GOT3 (cell line): ENCODE data around the gene ELP2.

Experiments
- DNase-seq: peaks from one replicate; lab custom pipeline; 2025; ENCODE audit warnings: mixed read lengths; lab: John Stamatoyannopoulos, UW

Gene ELP2

GRCh38 chr18:36126668-36127067, 3.0 kb upstream of the ELP2 start:
- DNase-seq, result no peak

DNA sequence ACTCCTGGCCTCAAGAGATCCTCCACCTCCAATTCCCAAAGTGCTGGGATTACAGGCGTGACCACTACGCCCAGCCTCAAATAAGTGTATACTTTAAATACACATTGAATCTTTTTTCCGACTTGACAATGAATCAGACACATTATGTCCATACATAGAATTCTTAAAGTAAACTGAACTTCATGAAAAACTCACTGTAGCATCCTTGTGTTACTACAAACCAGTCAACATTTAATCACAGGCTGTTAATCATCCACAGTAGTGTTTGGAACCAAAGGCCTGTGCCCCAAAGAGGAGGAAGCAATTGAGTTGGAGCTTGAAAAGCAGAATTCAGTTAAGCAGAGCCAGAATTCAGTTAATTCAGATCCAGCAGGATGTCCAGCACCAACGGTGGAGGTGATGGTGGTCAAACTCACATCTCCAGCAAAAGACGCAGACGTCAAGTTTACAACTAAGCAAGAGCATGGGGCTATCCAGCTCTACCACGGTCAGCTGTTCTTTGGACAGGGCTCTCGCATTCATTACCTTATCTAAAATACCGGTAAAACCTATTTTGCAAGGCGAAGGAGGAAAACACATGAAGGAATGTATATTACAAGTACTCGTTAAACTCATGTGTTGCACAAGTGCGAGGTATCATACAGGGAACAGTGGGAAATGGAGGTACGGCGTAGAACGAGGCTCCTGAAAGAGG, 1.7 kb upstream of the ELP2 start:
- DNase-seq, result no peak

GRCh38 chr18:36128530-36128870, 1.2 kb upstream of the ELP2 start:
- DNase-seq, result no peak

DNA sequence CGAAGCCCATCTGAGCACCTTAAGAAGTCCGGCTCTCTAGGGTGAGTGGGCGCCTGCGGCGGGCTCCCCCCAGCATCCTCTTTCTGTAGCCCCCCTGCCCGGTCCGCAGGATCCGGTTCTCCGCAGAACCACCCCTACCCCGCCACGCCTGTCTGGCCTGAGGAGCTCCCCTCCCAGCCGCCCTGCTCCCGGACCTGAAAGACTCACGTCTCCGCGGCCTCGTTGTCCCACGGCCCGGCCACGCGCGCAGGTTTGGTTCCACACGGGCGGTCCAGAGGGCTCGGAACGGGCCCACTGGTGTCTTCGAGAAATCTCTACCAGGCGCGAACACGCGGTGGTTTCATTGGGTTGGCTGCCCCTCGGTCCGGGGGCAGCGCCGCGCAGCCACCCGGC, 796 bp upstream of the ELP2 start:
- DNase-seq, result no peak

DNA sequence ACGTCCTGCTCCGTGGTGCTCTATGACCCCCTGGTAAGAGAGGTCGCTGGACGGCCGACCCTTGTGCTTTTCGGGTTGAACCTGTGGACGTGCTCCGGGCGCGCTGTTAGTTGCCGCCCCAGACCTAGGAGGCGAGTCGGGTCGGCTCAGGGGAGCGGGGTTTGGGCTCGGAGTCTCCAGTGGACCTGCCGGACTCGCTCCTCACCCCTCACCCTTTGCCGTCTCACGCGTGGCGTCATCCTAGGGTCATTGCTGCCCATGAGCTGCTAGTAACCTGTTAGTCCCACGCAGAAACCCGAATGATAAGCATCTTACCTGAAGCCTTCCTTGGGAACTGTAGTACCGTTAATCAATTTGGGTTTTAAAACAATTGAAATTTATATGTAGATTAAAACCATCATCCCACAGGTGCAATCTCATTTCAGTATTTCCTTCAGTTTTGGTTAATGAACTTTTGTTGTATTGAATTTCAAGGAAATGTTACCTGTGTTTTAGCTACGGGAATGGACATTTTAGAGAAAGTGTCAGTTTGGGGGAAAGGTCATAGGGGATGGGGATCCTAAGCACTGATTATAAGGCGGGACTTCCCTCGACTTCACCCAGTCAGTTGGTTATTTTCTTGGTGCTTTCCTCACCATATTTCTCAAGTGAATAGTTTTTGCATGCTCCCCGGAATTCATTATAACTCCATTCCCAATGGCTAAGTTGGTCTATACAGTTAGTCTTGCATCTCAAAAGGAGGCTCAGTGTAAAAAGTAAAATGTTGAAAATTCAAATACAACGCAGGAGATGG, 536 bp downstream of the ELP2 start:
- no peak for DNase-seq

DNA sequence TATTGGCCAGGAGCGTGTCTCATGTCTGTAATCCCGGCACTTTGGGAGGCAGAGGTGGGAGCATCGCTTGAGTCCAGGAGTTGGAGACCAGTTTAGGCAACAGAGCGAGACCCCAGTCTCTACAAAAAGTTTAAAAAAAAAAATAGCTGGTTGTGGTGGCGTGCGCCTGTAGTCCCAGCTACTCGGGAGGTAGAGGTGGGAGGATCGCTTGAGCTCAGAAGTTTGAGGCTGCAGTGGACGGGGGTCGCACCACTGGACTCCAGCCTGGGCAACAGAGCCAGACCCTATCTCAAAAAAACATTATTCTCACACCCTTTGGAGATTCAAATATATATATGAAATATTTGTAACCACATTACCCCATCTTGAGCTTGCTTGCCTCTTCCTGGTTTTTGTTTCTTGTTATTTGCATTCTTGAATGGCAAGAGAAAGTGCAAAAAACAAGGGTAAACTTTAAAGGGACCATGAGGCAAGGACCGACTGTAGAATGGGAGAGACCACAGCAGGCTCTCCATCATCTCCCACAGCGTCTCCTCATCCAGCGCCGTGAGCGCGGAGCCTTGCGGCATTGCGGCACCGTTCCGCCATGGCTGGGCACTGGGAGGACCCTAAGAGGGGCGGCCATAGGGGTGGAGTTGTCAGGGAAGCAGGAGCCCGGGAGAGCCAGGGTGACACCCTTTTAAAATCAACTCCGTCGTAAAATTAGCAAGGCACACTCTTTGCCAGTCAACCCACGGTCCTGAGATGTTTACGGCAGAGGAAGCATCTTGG, 1.4 kb downstream of the ELP2 start:
- no peak for DNase-seq

DNA sequence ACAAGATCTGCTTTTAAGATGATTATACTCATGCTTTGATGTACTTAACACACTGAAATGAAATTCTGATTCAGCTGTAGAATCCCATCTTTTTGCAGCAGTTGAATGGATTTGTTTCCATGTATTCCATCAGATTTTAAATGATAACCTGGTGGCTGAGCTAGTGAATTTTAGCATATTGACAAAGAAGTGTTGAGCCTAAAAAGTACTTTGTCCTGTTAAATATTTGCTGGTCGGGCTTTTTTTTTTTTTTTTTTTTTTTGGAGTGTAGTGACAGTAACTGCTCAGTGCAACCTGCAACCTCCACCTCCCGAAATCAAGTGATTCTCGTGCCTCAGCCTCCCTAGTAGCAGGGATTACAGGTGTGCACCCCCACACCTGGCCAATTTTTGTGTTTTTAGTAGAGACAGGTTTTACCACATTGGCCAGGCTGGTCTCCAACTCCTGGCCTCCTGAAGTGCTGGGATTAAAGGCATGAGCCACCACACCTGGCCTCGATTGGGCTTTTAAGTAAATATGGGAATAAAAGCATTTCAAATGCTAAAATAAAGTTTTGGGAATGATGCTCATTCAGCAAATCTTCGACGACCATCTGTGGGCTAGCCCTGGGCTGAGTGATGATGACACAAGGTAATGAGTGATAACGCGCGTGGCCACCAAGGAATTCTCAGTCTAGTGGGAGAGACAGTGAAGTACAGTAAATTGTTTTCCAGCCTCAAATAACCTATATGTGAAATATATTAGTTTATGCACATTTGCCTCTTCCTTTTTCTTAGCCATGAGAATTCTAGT, 2.2 kb downstream of the ELP2 start:
- no peak for DNase-seq

- no peak for DNase-seq
Measured at GRCh38 chr18:36132756-36133155, 3.1 kb downstream of the ELP2 start.

- DNase-seq, result no peak
Measured at GRCh38 chr18:36135264-36135663, 5.6 kb downstream of the ELP2 start.

GRCh38 chr18:36139245-36139644, 9.5 kb downstream of the ELP2 start:
- DNase-seq, result no peak

DNA sequence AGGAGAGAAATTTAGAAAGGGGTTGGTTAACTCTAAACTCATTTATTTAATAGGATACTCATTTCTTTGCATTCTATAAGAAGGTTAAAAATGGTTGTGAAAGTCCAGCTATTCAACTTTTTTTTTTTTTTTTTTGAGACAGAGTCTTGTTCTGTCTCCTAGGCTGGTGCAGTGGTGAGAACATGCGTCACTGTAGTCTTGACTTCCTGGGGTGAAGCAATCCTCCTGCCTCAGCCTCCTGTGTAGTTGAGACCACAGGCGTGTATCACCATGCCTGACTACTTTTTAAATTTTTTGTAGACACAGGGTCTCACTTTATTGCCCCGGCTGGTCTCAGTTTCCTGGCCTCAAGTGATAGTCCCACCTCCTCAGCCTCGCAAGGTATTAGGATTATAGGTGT, 11.9 kb downstream of the ELP2 start:
- DNase-seq, result no peak

- no peak for DNase-seq
Measured at GRCh38 chr18:36142751-36143150, 13.1 kb downstream of the ELP2 start.

GRCh38 chr18:36143391-36143790, 13.7 kb downstream of the ELP2 start:
- DNase-seq, result no peak

- DNase-seq, result no peak
Measured at GRCh38 chr18:36149514-36150289, 20.0 kb downstream of the ELP2 start.

DNA sequence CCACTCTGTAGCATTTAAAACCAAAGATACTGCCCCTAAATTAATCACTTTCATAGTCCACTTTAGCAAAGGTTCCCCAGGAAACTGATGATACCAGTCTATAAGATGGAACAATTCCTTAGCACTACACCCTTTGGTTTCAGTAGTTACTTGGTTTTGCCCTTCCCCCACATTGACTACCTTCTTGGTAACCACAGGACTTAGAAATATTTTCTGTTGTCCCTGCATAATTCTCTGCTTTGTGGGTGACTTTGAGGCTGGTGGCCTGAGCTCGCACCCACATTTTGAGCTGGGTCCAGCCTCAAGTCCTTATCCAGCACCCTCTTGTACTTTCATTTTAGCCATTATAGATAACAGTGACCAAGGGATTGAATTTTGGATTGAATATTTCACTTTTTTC, 23.1 kb downstream of the ELP2 start:
- DNase-seq, result no peak

DNA sequence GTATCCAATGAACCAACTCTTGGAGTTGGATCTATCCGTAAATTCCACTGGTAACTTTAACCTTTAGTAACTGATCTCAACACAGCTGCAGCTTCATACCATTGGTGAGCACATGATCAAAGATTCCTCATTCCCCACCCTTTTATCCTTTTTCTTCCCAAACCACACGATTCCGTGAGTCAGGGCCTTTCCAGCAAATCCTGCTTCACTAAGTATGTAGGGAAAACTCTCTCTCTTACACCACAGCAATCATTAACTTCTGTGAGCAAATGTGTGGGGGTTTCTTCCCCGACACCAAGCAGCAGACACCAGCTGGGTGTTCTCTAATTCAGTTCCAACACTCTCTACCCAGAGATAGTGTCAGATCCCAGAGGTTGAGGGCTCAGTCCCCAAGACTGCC, 23.5 kb downstream of the ELP2 start:
- no peak for DNase-seq

DNA sequence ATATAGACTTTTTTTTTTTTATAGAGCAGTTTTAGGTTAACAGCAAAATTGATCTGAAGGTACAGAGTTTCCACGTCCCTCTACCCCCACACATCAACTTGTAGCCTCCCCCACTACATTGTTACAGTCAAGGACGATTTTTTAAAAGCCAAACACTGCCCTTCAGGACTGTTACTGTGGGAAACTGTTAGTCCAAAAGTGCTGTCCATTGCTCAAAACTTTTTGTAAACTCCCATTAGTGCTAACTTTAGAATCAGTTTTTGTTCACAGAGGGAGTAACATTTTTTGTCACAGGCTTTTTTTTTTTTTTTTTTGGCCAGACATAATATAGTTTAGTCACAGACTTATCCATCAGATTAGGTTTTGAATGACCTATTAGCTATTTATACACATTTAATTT, 24.1 kb downstream of the ELP2 start:
- no peak for DNase-seq

DNA sequence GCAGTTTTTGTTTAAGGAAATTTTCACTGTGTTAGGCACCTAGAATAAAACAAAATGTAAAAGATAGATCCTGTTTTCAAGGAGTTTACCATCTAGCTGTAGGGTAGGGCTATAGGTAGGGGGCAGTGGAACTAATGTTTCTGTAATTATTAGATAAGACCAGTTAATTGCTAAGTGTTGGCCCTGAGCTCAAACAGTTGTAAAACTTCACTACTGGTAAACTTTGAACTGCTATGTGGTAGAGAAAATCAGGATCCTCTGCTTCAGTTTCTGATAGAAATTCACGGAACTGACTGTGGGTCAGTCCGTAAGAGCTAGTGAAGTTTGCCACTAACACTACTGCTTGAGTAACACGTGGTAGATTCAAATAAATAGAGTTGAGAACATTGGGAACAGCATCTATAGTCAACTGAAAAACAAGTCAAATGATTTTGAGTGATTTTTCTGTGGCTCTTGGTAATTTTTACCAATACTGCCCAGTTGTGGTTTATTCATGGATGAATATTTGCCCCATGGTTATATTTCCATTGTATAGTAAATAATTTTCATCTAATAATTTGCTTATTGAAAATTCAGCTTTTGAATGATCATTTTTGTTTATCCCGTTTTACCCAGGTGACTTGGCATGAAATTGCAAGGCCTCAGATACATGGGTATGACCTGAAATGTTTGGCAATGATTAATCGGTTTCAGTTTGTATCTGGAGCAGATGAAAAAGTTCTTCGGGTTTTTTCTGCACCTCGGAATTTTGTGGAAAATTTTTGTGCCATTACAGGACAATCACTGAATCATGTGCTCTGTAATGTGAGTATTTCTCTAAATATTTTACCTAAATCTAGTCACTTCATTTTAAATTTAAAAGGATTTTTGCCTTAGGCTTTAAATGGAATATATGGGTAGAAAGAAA, 26.4 kb downstream of the ELP2 start:
- no peak for DNase-seq

- DNase-seq, result no peak
Measured at GRCh38 chr18:36157441-36157840, 27.7 kb downstream of the ELP2 start.

GRCh38 chr18:36158266-36158867, 28.7 kb downstream of the ELP2 start:
- DNase-seq, result no peak
